ENCODE measurements around the gene ZNF827.

The ZNF827 gene

GRCh38 chr4:145812919-145813318, 125.7 kb downstream of the ZNF827 start:
- H3K4me2 ChIP-seq (ENCODE audit: low read depth, low read length, poor library complexity, severe bottlenecking): no peak overlapping the region
- H3K4me1 ChIP-seq (ENCODE audit: insufficient read depth, low read length, poor library complexity, severe bottlenecking): no peaks in the 10 kb centered on the region
- no peaks in the 10 kb centered on the region for H3K27me3 ChIP-seq (ENCODE audit: insufficient read depth, low read length, poor library complexity, severe bottlenecking)
- H3F3A ChIP-seq (ENCODE audit: low read depth): no peaks in the 10 kb centered on the region
- H3K79me2 ChIP-seq (ENCODE audit: insufficient read depth, low read length): no peaks in the 10 kb centered on the region
- H3K36me3 ChIP-seq (ENCODE audit: insufficient read depth, low read length): peaks cover 83% of the 10 kb centered on the region
- no peaks in the 10 kb centered on the region for H4K20me1 ChIP-seq (ENCODE audit: insufficient read depth, low read length, poor library complexity, severe bottlenecking)
- H3K9me2 ChIP-seq (replicated peaks; ENCODE audit: low read depth, low read length): no peaks in the 10 kb centered on the region
- TF ChIP-seq EZH2phosphoT487 (IDR thresholded peaks at IDR 0.05; ENCODE audit: borderline replicate concordance): no peak
- no peak overlapping the region for H3K4me3 ChIP-seq (ENCODE audit: low read length, poor library complexity, severe bottlenecking)
- no peak overlapping the region for H2AFZ ChIP-seq (ENCODE audit: low read length)
- no peak overlapping the region for H3K9ac ChIP-seq (ENCODE audit: low read depth, low read length, poor library complexity, severe bottlenecking)
- no peaks in the 10 kb centered on the region for H3K9me3 ChIP-seq (ENCODE audit: insufficient read depth, low read depth, low read length)

DNA sequence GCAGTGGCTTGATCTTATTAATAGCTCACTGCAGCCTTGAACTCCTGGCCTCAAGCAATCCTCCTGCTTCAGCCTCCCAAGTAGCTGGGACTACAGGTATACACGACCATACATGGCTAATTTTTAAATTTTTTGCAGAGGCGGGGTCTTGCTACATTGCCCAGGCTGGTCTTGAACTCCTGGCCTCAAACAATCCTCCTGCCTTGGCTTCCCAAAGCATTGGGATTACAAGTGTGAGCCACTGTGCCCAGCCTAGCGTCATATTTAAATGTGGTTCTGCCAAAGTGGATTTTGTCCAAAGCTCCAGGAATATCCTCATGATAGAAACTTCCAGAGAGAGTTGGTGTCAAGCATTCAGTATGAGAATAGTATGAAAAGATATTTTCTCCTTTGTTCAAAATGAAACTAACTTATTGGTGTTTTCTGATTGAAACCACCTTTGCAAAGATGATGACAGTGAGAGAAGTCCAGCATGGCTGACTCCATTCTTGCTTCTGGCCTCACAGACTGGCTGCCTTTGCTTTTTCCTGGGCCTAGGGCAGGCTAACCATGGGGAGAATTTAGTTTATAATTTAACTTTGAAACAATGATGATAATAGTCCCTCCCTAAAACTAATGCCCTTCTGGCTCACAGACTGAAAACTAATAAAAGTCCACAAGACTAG, 129.6 kb downstream of the ZNF827 start:
- Histone ChIP-seq H3K36me3 (ENCODE audit: insufficient read depth, low read length) (peaks cover 68% of the 10 kb centered on the region), H3K9me3 (ENCODE audit: insufficient read depth, low read depth, low read length) (no peaks in the 10 kb centered on the region), H3K9ac (ENCODE audit: low read depth, low read length, poor library complexity, severe bottlenecking) (no peak overlapping the region), H3K27me3 (ENCODE audit: insufficient read depth, low read length, poor library complexity, severe bottlenecking) (no peaks in the 10 kb centered on the region), H2AFZ (ENCODE audit: low read length) (no peak overlapping the region), H3K4me1 (ENCODE audit: insufficient read depth, low read length, poor library complexity, severe bottlenecking) (no peaks in the 10 kb centered on the region), H3K4me3 (ENCODE audit: low read length, poor library complexity, severe bottlenecking) (no peak overlapping the region), H3K9me2 (replicated peaks; ENCODE audit: low read depth, low read length) (no peaks in the 10 kb centered on the region), H3K79me2 (ENCODE audit: insufficient read depth, low read length) (no peaks in the 10 kb centered on the region), H4K20me1 (ENCODE audit: insufficient read depth, low read length, poor library complexity, severe bottlenecking) (no peaks in the 10 kb centered on the region), H3F3A (ENCODE audit: low read depth) (no peaks in the 10 kb centered on the region), H3K4me2 (ENCODE audit: low read depth, low read length, poor library complexity, severe bottlenecking) (no peak overlapping the region)
- no peak for TF ChIP-seq CTCF (conservative IDR thresholded peaks at IDR 0.05; ENCODE audit: low read length)
- TF ChIP-seq EZH2phosphoT487 (IDR thresholded peaks at IDR 0.05; ENCODE audit: borderline replicate concordance): no peak

DNA sequence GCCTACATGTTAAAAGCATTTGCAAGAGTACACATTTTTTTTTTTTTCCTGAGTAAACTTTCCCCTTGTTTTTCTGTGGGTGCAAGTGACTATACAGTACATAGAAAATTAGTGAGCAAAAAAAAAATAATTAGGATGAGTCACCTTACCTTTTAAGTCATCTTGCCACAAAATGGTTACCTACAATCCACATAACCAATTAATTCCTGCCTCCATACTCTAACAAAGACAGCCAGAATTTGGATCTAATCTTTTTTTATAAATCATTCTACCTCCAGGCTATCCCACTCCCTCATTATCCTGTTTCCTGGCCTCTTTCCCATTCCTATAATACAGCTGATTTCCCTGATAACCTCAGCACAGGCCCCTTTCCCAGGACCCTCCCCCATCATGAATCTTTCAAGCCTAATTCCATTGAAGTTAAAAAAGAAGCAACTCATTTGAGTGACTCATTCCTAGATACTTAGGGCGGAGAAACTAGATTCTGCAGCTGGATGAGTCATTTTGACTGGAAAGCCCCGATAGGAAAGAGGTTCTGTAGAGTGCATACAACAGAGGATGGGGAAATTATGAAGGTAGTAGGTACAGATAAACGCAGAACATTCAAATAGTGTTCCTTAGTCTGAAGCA, 130.5 kb downstream of the ZNF827 start:
- Histone ChIP-seq H3K4me3 (ENCODE audit: low read length, poor library complexity, severe bottlenecking) (no peak overlapping the region), H3K36me3 (ENCODE audit: insufficient read depth, low read length) (peaks cover 59% of the 10 kb centered on the region), H3K4me2 (ENCODE audit: low read depth, low read length, poor library complexity, severe bottlenecking) (no peak overlapping the region), H3F3A (ENCODE audit: low read depth) (no peaks in the 10 kb centered on the region), H3K9me3 (ENCODE audit: insufficient read depth, low read depth, low read length) (no peaks in the 10 kb centered on the region), H3K27me3 (ENCODE audit: insufficient read depth, low read length, poor library complexity, severe bottlenecking) (no peaks in the 10 kb centered on the region), H2AFZ (ENCODE audit: low read length) (no peak overlapping the region), H3K9ac (ENCODE audit: low read depth, low read length, poor library complexity, severe bottlenecking) (no peak overlapping the region), H3K4me1 (ENCODE audit: insufficient read depth, low read length, poor library complexity, severe bottlenecking) (no peaks in the 10 kb centered on the region), H3K79me2 (ENCODE audit: insufficient read depth, low read length) (no peaks in the 10 kb centered on the region), H4K20me1 (ENCODE audit: insufficient read depth, low read length, poor library complexity, severe bottlenecking) (no peaks in the 10 kb centered on the region), H3K9me2 (replicated peaks; ENCODE audit: low read depth, low read length) (no peaks in the 10 kb centered on the region)
- TF ChIP-seq EZH2phosphoT487 (IDR thresholded peaks at IDR 0.05; ENCODE audit: borderline replicate concordance) (no peak), CTCF (conservative IDR thresholded peaks at IDR 0.05; ENCODE audit: low read length) (no peak)

All from Loucy (cell line).